ENCODE results near the gene GPC1. TPM values are rescaled to one million over a fixed set of nuclear protein-coding genes. Genes with fewer than 3 reads are reported as not detected.

GPC1 gene
- total RNA-seq, 2 experiments from 2014 or later, result 0.83 to 1.2 TPM

- Mint-ChIP-seq H3K27ac (no peak overlapping the region), H3K9me3 (peaks cover 6% of the 10 kb centered on the region), H3K4me3 (no peak overlapping the region), H3K4me1 (ENCODE audit: low read depth) (no peaks in the 10 kb centered on the region), H3K27me3 (no peaks in the 10 kb centered on the region), H3K36me3 (ENCODE audit: low read depth) (no peaks in the 10 kb centered on the region)
- ChIA-PET CTCF (no interaction called here), POLR2A (no interaction called here)
- no peak for TF ChIP-seq CTCF (IDR thresholded peaks at IDR 0.05)
- intact Hi-C loops (cut with micrococcal nuclease), result no loop called here
- DNase-seq, result no peak
- no peak for ATAC-seq
Observed at GRCh38 chr2:240413813-240414429, 21.5 kb upstream of the GPC1 start.

- intact Hi-C loops (cut with micrococcal nuclease), result no loop called here
- no peak overlapping the region for H3K4me3 Mint-ChIP-seq
- ChIA-PET POLR2A (no interaction called here), CTCF (no interaction called here)
- H3K9me3 Mint-ChIP-seq, result peaks cover 10% of the 10 kb centered on the region
- H3K27ac Mint-ChIP-seq, result no peak overlapping the region
- ATAC-seq, result no peak
- DNase-seq, result no peak
- no peak for TF ChIP-seq CTCF (IDR thresholded peaks at IDR 0.05)
- H3K36me3 Mint-ChIP-seq (ENCODE audit: low read depth), result no peaks in the 10 kb centered on the region
- H3K4me1 Mint-ChIP-seq (ENCODE audit: low read depth), result no peaks in the 10 kb centered on the region
- H3K27me3 Mint-ChIP-seq, result no peaks in the 10 kb centered on the region
Observed at GRCh38 chr2:240416821-240417220, 18.6 kb upstream of the GPC1 start.

GRCh38 chr2:240418311-240418710, 17.2 kb upstream of the GPC1 start:
- CTCF ChIA-PET, result interaction anchor here (0.8 kb wide), 1 partner anchor 359 kb away, joined by 3 read pairs; no protein-coding TSS in a partner anchor
- ATAC-seq, result no peak
- POLR2A ChIA-PET, result no interaction called here
- no peaks in the 10 kb centered on the region for H3K4me1 Mint-ChIP-seq (ENCODE audit: low read depth)
- DNase-seq, result no peak
- no peak overlapping the region for H3K4me3 Mint-ChIP-seq
- no peak overlapping the region for H3K27ac Mint-ChIP-seq
- H3K36me3 Mint-ChIP-seq (ENCODE audit: low read depth), result no peaks in the 10 kb centered on the region
- no peaks in the 10 kb centered on the region for H3K27me3 Mint-ChIP-seq
- peaks cover 16% of the 10 kb centered on the region for H3K9me3 Mint-ChIP-seq
- no peak for TF ChIP-seq CTCF (IDR thresholded peaks at IDR 0.05)
- intact Hi-C loops (cut with micrococcal nuclease), result no loop called here

GRCh38 chr2:240419271-240419670, 16.2 kb upstream of the GPC1 start:
- peaks cover 16% of the 10 kb centered on the region for H3K9me3 Mint-ChIP-seq
- CTCF ChIA-PET, result interaction anchor here (0.8 kb wide), 1 partner anchor 186 kb away, joined by 3 read pairs; no protein-coding TSS in a partner anchor
- POLR2A ChIA-PET, result no interaction called here
- H3K4me1 Mint-ChIP-seq (ENCODE audit: low read depth), result no peaks in the 10 kb centered on the region
- H3K27ac Mint-ChIP-seq, result no peak overlapping the region
- DNase-seq (no peak), ATAC-seq (no peak)
- intact Hi-C loops (cut with micrococcal nuclease), result no loop called here
- H3K36me3 Mint-ChIP-seq (ENCODE audit: low read depth), result no peaks in the 10 kb centered on the region
- no peaks in the 10 kb centered on the region for H3K27me3 Mint-ChIP-seq
- no peak for TF ChIP-seq CTCF (IDR thresholded peaks at IDR 0.05)
- H3K4me3 Mint-ChIP-seq, result no peak overlapping the region

- no peaks in the 10 kb centered on the region for H3K36me3 Mint-ChIP-seq (ENCODE audit: low read depth)
- no peak for TF ChIP-seq CTCF (IDR thresholded peaks at IDR 0.05)
- no peak for DNase-seq
- no peak overlapping the region for H3K4me3 Mint-ChIP-seq
- ChIA-PET POLR2A (no interaction called here), CTCF (interaction anchor here (0.8 kb wide), 1 partner anchor 187 kb away, joined by 3 read pairs; no protein-coding TSS in a partner anchor)
- peaks cover 16% of the 10 kb centered on the region for H3K9me3 Mint-ChIP-seq
- no peak overlapping the region for H3K27ac Mint-ChIP-seq
- ATAC-seq, result no peak
- intact Hi-C loops (cut with micrococcal nuclease), result no loop called here
- no peaks in the 10 kb centered on the region for H3K4me1 Mint-ChIP-seq (ENCODE audit: low read depth)
- H3K27me3 Mint-ChIP-seq, result no peaks in the 10 kb centered on the region
Observed at GRCh38 chr2:240419723-240420122, 15.7 kb upstream of the GPC1 start.

All from activated CD8-positive, alpha-beta T cell treated with anti-CD3 and anti-CD28 coated beads for 36 hours (primary cell).